ENCODE data around the gene TM9SF4. TPM values are rescaled to one million over a fixed set of nuclear protein-coding genes. Genes with fewer than 3 reads are reported as not detected.

TM9SF4 gene
- total RNA-seq, 2 experiments from 2014 or later, result 35.8 to 37.3 TPM

- intact Hi-C loops (cut with micrococcal nuclease), result loop anchor here (5.0 kb wide), 1 partner anchor 44 kb away; no protein-coding TSS in a partner anchor
- H3K27me3 Mint-ChIP-seq, result no peaks in the 10 kb centered on the region
- ChIA-PET POLR2A (interaction anchor here (1.0 to 4.9 kb wide), 3 partner anchors 10 to 157 kb away, joined by 4 to 33 read pairs (median 5); no protein-coding TSS in a partner anchor), CTCF (no interaction called here)
- peaks cover 92% of the 10 kb centered on the region for H3K36me3 Mint-ChIP-seq
- H3K4me3 Mint-ChIP-seq, result peak overlapping the region; percentile 44
- no peaks in the 10 kb centered on the region for H3K9me3 Mint-ChIP-seq
- H3K4me1 Mint-ChIP-seq (ENCODE audit: low read depth), result peaks cover 73% of the 10 kb centered on the region
- peak overlapping the region; percentile 95 for H3K27ac Mint-ChIP-seq
- no peak for DNase-seq
These were observed 91.9 kb downstream of the TM9SF4 start for GRCh38 chr20:32201296-32201976.

GRCh38 chr20:32201977-32202363 lies 92.5 kb downstream of the TM9SF4 start:
- H3K27me3 Mint-ChIP-seq, result no peaks in the 10 kb centered on the region
- H3K36me3 Mint-ChIP-seq, result peaks cover 92% of the 10 kb centered on the region
- no peaks in the 10 kb centered on the region for H3K9me3 Mint-ChIP-seq
- intact Hi-C loops (cut with micrococcal nuclease), result loop anchor here (5.0 kb wide), 1 partner anchor 45 kb away; no protein-coding TSS in a partner anchor
- H3K4me1 Mint-ChIP-seq (ENCODE audit: low read depth), result peaks cover 73% of the 10 kb centered on the region
- ChIA-PET POLR2A (interaction anchor here (1.3 to 4.9 kb wide), 3 partner anchors 30 to 157 kb away, joined by 4 to 41 read pairs (median 33); no protein-coding TSS in a partner anchor), CTCF (no interaction called here)
- DNase-seq, result no peak
- H3K27ac Mint-ChIP-seq, result peak overlapping the region; percentile 95
- H3K4me3 Mint-ChIP-seq, result peak overlapping the region; percentile 49

DNA sequence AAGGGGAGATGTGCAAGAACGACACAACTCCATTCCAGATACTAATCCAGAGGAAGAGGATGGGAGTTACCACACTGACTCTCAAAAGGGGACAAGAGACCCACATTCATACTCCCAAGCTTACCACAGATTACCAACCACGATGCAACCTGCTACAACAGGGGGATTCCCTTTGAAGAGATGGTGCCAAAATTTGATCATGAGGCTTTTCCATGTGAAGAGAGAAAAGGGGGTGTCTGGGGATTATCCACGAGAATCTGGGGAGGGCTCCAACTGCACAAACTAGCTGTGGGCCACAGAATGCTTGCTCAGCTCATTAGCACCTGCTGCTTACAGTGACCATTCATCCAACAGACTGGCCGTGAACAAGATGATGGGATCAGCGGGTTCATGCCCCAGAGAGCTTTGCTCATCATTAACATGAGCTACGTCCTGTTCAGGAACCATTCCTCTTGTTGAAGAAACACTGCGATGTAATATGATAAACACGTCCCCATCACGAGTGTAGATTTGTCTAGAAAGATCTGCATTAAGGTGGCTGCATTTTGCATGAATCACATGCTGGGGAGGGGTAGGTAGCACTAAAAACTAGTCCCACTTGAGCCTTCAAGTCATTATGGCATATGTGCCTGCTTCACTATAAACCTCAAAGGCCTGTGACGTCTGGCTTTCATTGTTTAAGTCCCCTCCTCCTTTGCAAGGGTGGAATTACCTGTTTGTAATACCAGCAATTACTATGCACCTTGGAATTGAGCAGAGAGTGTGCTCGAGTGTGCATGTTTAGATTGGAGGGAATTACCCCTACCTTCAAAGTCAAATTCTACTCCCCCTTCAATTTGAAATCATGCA lies 94.1 kb downstream of the TM9SF4 start:
- peak; percentile 66 for DNase-seq
- peaks cover 68% of the 10 kb centered on the region for H3K4me1 Mint-ChIP-seq (ENCODE audit: low read depth)
- H3K36me3 Mint-ChIP-seq, result peaks cover 87% of the 10 kb centered on the region
- intact Hi-C loops (cut with micrococcal nuclease), result loop anchor here (1.0 to 5.0 kb wide), 7 partner anchors 29 to 282 kb away; partner anchors contain the start of gene ASXL1
- H3K27me3 Mint-ChIP-seq, result no peaks in the 10 kb centered on the region
- H3K9me3 Mint-ChIP-seq, result no peaks in the 10 kb centered on the region
- H3K27ac Mint-ChIP-seq, result peak overlapping the region; percentile 95
- CTCF ChIA-PET, result interaction anchor here (0.7 to 2.1 kb wide), 5 partner anchors 14 to 335 kb away, joined by 3 to 4 read pairs (median 3); no protein-coding TSS in a partner anchor
- H3K4me3 Mint-ChIP-seq, result peak overlapping the region; percentile 99
- POLR2A ChIA-PET, result interaction anchor here (1.0 to 4.9 kb wide), 15 partner anchors 9 to 164 kb away, joined by 3 to 62 read pairs (median 5); partner anchors contain the start of genes ASXL1, KIF3B and TM9SF4

DNA sequence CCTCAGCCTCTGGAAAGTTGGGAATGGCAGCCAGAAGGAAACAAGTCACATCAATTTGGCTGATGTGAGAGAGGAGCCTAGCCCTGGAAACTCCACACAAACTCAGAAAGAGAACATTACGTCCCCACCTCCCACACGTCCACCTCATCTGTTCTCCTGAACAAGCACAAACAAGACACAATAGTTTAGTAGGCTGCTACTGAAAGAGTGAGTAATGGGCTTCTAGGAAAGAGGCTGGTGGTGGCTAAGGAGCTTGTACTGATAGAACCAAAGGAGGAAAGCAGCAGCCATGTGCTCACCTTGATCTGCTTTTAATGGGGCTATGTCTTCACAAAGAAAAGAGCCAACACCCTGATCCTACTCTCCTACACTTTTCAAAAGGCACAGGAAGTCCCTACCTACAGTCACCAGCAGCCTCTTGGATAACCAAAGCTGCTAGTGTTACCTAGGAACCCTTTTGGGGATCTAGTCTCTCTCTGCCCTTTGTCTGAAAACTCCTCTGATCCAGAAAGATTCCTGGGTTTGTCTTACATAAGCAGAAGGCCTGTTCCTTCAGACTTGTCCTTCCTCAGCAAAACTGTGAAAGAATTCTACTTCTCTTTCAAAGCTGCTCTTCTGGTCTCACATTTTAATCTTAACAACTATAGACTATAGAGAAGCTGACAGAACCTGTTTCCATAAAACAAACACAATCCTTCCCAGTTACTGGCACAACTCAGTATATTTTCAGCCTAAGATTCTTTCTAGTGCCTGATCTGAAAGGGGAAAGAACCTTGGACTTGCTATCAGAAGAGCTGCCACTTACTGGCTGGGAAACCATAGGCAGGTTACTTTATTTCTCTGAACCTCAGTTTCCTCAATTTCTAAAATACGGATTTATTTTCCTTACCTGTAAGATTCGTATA lies 94.9 kb downstream of the TM9SF4 start:
- peak; percentile 92 for DNase-seq
- Mint-ChIP-seq H3K9me3 (no peaks in the 10 kb centered on the region), H3K36me3 (peaks cover 84% of the 10 kb centered on the region), H3K27ac (peak overlapping the region; percentile 95), H3K4me3 (peak overlapping the region; percentile 99), H3K4me1 (ENCODE audit: low read depth) (peaks cover 68% of the 10 kb centered on the region), H3K27me3 (no peaks in the 10 kb centered on the region)
- POLR2A ChIA-PET, result interaction anchor here (1.0 to 4.9 kb wide), 19 partner anchors 10 to 163 kb away, joined by 3 to 62 read pairs (median 5); partner anchors contain the start of genes ASXL1, KIF3B and TM9SF4
- CTCF ChIA-PET, result interaction anchor here (1.2 to 2.1 kb wide), 3 partner anchors 15 to 335 kb away, joined by 3 to 4 read pairs (median 4); no protein-coding TSS in a partner anchor
- intact Hi-C loops (cut with micrococcal nuclease), result loop anchor here (1.0 to 5.0 kb wide), 9 partner anchors 28 to 378 kb away; partner anchors contain the start of genes ASXL1 and TM9SF4

GRCh38 chr20:32205110-32205842 lies 95.8 kb downstream of the TM9SF4 start:
- H3K36me3 Mint-ChIP-seq, result peaks cover 84% of the 10 kb centered on the region
- H3K4me1 Mint-ChIP-seq (ENCODE audit: low read depth), result peaks cover 69% of the 10 kb centered on the region
- H3K27ac Mint-ChIP-seq, result peak overlapping the region; percentile 95
- peak overlapping the region; percentile 99 for H3K4me3 Mint-ChIP-seq
- ChIA-PET CTCF (interaction anchor here (0.8 to 2.1 kb wide), 3 partner anchors 80 to 334 kb away, joined by 3 to 4 read pairs (median 4); no protein-coding TSS in a partner anchor), POLR2A (interaction anchor here (0.9 to 4.9 kb wide), 13 partner anchors 16 to 157 kb away, joined by 3 to 62 read pairs (median 6); partner anchors contain the start of genes ASXL1 and KIF3B)
- H3K9me3 Mint-ChIP-seq, result no peaks in the 10 kb centered on the region
- DNase-seq, result no peak
- intact Hi-C loops (cut with micrococcal nuclease), result loop anchor here (5.0 kb wide), 2 partner anchors 98 to 377 kb away; partner anchors contain the start of gene TM9SF4
- H3K27me3 Mint-ChIP-seq, result no peaks in the 10 kb centered on the region

DNA sequence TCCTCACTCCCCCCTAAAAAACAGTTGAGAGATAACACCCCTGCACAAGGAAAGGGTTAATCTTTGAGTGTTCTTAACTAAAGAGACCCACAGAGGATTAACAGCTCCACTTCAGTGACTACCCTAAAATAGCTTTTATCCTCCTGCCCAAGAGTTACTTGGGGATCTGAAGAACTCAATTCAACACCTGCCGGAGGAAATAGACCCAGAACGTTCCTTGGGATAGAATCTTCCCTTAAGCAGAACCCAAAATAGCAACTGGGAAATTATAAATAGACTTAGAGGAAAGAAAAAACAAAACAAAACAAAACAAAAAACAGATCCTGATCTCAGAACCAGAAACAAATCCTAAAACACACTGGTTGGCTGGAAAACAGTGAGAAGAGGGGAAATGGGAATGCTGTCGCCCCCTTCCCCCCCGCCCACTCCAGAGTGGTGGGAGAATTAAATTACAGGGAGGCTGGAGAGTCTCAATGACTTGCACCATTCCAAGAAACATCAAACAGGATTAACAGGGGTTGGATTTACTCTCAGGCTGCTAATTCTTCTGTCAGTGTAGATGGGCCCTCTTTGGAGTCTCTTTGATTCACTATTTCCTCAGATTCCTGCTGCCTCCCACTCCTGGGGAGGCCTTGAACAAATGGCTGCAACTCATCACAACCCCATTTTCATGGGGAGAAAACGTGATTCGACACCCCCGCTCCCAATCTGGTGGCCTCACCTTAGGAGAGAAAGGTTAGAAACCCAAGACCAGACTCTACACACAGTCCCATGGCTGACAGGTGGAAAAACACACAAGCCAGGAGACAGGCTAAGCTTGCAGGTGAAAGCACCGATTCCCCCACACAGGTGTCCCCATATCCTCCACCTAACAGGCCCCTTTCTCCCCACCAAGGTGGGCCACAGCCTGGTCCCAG lies 96.6 kb downstream of the TM9SF4 start:
- peaks cover 70% of the 10 kb centered on the region for H3K4me1 Mint-ChIP-seq (ENCODE audit: low read depth)
- CTCF ChIA-PET, result interaction anchor here (0.8 to 1.0 kb wide), 2 partner anchors 79 to 151 kb away, joined by 3 to 4 read pairs; no protein-coding TSS in a partner anchor
- POLR2A ChIA-PET, result interaction anchor here (0.5 to 4.9 kb wide), 10 partner anchors 26 to 156 kb away, joined by 3 to 62 read pairs (median 5); partner anchors contain the start of genes ASXL1 and TM9SF4
- H3K9me3 Mint-ChIP-seq, result no peaks in the 10 kb centered on the region
- H3K4me3 Mint-ChIP-seq, result peak overlapping the region; percentile 99
- peaks cover 85% of the 10 kb centered on the region for H3K36me3 Mint-ChIP-seq
- H3K27me3 Mint-ChIP-seq, result no peaks in the 10 kb centered on the region
- H3K27ac Mint-ChIP-seq, result peak overlapping the region; percentile 95
- intact Hi-C loops (cut with micrococcal nuclease), result loop anchor here (5.0 kb wide), 2 partner anchors 99 to 376 kb away; partner anchors contain the start of gene TM9SF4
- DNase-seq, result peak; percentile 45

DNA sequence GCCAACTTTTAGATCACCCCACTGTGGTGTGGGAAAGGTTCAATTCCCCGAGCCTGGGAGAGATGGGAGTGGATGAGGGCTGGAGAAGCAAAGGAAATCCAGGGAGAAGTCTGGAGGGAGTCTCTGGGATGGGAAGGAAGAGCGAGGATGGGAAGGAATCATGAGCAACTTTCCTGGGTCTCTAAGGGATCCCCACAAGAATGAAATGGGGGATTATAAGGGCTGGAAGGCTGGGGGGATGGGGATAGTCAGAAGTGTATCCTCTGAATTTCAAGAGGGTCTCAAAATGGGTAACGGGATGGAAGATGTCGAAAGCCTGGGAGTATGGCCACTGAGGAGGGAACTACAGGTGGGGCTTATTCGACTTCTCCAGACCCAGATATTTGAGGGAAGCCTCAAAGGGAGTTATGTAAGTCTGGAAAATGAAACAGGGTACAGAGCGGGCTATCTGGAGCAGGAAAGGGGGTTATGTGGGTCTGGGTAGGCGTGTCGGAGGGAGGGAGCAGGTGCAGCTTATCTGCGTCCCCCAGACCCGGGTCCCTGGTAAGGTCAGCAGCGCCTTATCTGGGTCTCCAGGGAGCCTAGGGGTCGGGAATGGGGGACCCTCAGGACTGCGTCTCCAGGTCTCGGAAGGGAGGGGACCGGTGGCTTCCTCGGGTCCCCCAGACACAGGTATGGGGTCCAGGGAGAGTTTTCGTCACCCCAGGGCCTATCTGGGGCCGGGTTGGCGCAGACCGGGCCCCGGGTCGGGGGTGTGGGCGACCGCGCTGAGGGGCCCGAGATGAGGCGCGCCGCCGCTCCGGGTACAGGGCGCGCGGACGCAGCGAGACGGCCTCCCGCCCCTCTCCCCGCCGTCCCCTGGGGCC lies 97.5 kb downstream of the TM9SF4 start:
- H3K36me3 Mint-ChIP-seq, result peaks cover 84% of the 10 kb centered on the region
- H3K4me3 Mint-ChIP-seq, result peak overlapping the region; percentile 99
- peak; percentile 40 for DNase-seq
- POLR2A ChIA-PET, result interaction anchor here (1.0 to 4.2 kb wide), 2 partner anchors 78 to 151 kb away, joined by 3 to 62 read pairs; partner anchors contain the start of gene ASXL1
- H3K27me3 Mint-ChIP-seq, result no peaks in the 10 kb centered on the region
- CTCF ChIA-PET, result no interaction called here
- H3K4me1 Mint-ChIP-seq (ENCODE audit: low read depth), result peaks cover 69% of the 10 kb centered on the region
- no peaks in the 10 kb centered on the region for H3K9me3 Mint-ChIP-seq
- intact Hi-C loops (cut with micrococcal nuclease), result loop anchor here (5.0 kb wide), 2 partner anchors 100 to 375 kb away; partner anchors contain the start of gene TM9SF4
- peak overlapping the region; percentile 95 for H3K27ac Mint-ChIP-seq

DNA sequence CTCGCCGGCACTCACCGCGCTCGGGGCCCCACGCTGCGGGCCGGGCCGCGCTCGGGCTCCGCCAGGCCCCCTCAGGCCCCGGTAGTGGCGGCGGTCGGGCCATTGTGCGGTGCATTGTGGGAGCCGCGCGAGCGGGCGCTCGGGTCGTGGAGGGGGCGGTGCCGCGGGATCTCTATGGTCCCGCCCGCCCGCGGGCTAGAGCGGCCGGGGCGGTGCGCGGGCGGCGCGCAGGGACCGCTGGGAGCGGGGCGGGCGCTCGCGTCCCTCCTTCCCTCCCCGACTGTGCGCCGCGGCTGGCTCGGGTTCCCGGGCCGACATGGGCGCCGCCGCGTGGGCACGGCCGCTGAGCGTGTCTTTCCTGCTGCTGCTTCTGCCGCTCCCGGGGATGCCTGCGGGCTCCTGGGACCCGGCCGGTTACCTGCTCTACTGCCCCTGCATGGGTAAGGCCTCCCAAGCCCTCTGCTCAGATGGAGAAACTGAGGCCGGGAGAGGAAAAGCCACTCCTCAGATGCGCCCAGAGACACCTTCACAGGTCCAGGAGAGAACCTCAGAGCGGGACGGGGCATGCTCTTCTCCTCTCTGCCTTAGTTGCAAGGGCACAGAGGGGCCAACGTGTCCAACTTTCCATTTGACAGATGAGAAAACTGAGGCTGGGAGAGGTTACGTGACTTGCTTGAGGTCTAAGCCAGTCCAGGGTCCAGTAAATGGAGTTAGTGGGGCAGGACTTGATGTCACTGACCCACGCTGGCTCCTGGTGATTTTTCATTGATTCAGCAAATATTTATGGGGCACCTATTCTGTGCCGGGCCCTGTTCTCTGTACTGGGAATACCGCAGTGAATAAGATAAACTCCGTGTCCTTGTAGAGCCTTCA lies 98.3 kb downstream of the TM9SF4 start, which contains the start of the genes PLAGL2 and POFUT1:
Gene PLAGL2 (minus strand): TSS at position 118 of the 873 bp plus-strand sequence. CDS start 5,565 bp downstream, outside the sequence.
Gene POFUT1 (plus strand): TSS at position 255 of the 873 bp plus-strand sequence. CDS start 62 bp downstream, at position 317.
- Mint-ChIP-seq H3K36me3 (peaks cover 83% of the 10 kb centered on the region), H3K27ac (peak within 1 kb of the TSS; percentile 95), H3K27me3 (no peaks in the 10 kb centered on the region), H3K4me3 (peak within 1 kb of the TSS; percentile 99), H3K4me1 (ENCODE audit: low read depth) (peaks cover 65% of the 10 kb centered on the region), H3K9me3 (no peaks in the 10 kb centered on the region)
- CTCF ChIA-PET, result no interaction called here
- POLR2A ChIA-PET, result interaction anchor here (1.0 to 1.6 kb wide), 2 partner anchors 10 to 77 kb away, joined by 3 to 4 read pairs; no protein-coding TSS in a partner anchor
- intact Hi-C loops (cut with micrococcal nuclease), result loop anchor here (5.0 kb wide), 2 partner anchors 101 to 374 kb away; partner anchors contain the start of gene TM9SF4
- peak; percentile 93 for DNase-seq

All from activated CD4-positive, alpha-beta memory T cell treated with anti-CD3 and anti-CD28 coated beads for 36 hours (primary cell).